HG02943 (cell line): ENCODE measurements around the gene TMSB4X.

Experiments
- ATAC-seq: cut with Tn5 transposase; IDR thresholded peaks from one replicate; pipeline ENCODE4 v1.9.1; 2021; ENCODE audit warnings: mild to moderate bottlenecking, low read depth, moderate library complexity; ENCODE audit not compliant: unreplicated experiment

The TMSB4X gene

DNA sequence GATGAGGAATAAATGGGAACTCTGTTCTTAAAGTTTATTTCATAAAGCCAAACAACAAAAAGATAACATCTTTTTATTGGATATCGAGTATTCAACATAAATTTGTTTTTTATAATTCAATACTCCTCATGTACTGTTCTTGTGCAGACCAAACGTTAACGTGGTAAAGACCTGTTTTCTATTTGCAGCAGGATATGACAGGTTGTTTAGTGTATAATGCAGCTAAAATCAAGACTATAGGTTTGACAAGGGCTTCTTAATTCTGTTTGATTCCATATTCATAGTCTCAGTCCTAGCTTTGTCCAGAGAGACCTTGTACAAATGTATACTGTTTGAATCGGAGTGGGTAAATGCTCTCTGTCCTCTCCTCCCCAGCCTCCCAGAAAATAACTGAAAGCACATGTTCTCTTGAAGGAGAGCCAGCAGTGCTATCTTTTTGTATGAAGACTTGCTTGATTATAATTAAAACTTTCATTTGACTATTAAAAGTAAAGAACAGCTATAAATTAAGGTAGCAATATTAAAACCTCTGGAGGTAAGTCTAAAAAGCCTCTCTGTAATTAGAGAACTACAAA lies 17.7 kb downstream of the TMSB4X start:
- no peak for ATAC-seq

- no peak for ATAC-seq
Measured at GRCh38 chrX:12993826-12994225, 18.9 kb downstream of the TMSB4X start.

- ATAC-seq = no peak
Measured at GRCh38 chrX:12994321-12994720, 19.4 kb downstream of the TMSB4X start.

GRCh38 chrX:12996934-12997435 lies 22.1 kb downstream of the TMSB4X start:
- ATAC-seq = no peak

GRCh38 chrX:12997906-12998687 lies 23.2 kb downstream of the TMSB4X start:
- no peak for ATAC-seq

DNA sequence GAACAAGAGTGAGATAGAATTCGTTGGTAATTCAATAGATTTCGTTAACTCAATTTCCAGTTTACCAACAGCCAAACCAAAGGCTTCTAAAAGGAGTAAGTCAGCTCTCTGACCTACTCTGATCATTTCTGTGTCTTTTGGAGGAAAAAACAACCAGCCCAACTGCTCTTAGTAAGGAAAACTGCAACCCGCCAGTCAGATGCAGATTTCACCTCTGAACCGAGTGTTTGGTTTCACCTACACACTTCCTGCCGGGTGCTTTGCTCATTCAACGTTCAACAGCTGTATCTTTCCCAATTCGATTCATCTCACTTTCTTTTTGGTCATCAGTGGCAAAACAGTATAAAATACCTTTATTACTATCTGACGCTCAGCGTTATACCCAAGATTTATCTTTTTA lies 24.5 kb downstream of the TMSB4X start:
- ATAC-seq = peak; percentile 47

GRCh38 chrX:13000301-13000811 lies 25.4 kb downstream of the TMSB4X start:
- peak; percentile 46 for ATAC-seq

DNA sequence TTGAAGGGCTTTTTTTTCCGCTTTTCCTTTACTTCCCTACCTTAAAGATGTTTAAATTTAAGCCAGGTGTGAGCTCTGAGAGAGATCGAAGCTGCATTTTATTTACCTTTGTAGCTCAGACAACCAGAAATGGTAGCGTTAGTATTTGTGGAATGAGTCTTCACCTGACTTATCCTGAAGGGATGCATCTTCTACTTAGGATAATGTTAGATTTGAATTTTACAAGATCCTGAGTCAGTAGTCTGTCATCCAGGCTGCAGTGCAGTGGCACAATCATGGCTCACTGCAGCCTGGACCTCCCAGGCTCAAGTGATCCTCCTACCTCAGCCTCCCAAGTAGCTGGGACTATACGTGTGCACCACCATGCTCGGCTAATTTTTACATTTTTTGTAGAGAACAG lies 26.2 kb downstream of the TMSB4X start:
- no peak for ATAC-seq

DNA sequence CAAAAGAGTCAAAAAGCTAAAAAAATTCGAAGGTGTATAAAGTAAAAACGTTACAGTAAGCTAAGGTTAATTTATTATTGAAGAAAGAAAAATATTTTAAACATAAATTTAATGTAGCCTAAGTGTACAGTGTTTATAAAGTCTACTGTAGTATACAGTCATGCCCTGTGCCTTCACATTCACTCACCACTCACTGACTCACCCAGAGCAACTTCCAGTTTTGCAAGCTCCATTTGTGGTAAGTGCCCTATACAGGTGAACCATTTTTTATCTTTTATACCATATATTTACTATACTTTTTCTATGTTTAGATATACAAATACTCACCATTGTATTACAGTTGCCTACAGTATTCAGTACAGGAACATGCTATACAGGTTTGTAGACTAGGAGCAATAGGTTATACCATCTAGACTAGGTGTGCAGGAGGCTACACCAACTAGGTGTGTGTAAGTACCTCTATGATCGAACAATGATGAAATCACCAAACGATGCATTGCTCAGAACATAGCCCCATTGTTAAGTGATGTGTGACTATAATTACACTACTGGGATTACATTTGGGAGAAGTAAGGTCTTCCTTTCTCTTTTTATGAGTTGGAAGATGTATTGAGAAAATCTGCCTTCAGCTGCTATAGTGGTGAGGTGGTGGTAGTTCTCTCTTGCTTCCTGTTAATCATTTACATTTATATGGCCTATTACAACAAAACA lies 27.2 kb downstream of the TMSB4X start:
- ATAC-seq = no peak

GRCh38 chrX:13005661-13006473 lies 31.0 kb downstream of the TMSB4X start:
- peak; percentile 55 for ATAC-seq

DNA sequence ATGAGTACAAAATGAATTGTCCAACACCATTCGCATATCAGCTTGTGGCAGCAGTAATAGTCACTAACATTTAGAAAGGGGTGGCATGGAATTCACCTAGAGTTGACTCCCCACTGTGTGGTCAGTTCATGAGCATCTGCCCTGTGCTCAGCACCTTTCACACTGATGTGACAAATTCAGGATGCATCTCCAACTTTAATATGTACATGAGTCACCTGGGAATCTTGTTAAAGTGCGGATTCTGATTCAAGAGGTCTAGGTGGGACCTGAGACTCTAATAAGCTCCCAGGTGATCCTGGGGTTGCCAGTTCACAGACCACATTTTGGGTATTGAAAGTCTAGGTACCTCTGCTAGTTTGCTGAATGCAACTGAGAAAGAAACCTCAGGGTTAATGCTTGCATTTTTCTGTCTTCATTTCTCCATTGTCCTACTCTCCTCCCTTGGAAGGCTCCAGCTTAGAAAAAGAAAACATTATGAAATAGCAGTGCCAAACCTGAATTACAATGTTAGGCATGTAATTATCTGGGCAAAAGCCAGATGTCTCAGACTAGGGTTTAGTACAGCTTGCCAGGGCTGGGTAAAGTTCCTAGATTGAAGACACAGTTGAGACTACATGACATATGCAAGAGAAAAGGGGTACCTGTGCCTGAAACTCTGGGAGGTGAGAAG lies 32.7 kb downstream of the TMSB4X start:
- ATAC-seq = no peak

DNA sequence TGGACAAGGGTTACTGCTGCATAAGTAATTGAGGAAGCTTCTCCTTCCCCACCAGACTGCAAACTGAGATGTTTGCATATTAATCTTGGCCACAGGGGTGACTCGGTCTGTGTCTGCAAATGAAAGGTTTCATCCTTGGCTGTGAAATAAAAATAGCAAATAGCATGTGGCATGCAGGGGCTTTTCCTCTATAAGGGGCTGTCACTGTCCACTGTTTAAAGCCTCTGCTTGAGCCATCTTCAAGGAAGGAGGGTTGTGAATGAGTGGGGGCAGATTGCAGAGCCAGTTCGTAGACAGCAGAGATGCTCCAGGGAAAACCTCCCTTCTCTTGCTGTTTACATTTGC lies 33.3 kb downstream of the TMSB4X start:
- no peak for ATAC-seq

DNA sequence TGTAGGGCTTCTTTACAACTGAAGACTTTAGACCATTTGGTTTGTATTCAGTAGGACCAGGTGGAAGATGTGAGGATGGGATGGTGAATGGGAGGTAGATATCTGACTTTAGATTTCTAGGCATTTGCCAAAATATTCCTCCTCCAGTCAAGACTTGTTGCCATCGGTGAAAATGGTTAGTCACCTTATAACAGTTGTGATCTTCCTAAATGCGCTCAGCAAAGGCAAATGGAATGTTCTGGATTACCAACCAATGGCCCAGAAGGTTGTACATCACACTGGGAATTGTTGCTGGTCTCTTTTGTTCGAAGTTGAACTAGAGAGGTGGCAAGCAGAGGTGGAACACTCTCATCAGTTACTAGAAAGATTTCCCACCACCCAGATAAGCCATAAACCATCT lies 33.9 kb downstream of the TMSB4X start:
- ATAC-seq = no peak

DNA sequence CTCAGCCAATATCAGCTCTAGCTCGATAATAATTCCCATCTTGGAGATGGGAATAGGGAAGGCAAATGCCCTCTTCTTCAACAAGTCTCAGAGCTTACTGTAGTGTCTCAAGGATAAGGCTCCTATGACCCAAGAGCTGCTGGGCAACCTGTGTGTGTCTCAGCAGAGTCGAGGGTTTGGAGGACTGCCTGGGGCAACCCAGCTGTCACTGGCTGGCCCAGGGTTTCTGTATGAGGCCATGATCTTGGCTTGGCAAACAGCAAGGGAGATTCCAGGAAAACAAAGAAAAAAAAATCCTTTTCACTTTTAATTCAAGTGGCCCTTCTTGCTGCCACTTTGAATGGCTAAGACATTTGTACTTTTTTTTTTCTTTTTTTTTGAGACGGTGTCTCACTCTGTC lies 34.4 kb downstream of the TMSB4X start:
- ATAC-seq = no peak

- no peak for ATAC-seq
Measured at GRCh38 chrX:13009844-13010243, 34.9 kb downstream of the TMSB4X start.

GRCh38 chrX:13010546-13010945 lies 35.6 kb downstream of the TMSB4X start:
- ATAC-seq = no peak

DNA sequence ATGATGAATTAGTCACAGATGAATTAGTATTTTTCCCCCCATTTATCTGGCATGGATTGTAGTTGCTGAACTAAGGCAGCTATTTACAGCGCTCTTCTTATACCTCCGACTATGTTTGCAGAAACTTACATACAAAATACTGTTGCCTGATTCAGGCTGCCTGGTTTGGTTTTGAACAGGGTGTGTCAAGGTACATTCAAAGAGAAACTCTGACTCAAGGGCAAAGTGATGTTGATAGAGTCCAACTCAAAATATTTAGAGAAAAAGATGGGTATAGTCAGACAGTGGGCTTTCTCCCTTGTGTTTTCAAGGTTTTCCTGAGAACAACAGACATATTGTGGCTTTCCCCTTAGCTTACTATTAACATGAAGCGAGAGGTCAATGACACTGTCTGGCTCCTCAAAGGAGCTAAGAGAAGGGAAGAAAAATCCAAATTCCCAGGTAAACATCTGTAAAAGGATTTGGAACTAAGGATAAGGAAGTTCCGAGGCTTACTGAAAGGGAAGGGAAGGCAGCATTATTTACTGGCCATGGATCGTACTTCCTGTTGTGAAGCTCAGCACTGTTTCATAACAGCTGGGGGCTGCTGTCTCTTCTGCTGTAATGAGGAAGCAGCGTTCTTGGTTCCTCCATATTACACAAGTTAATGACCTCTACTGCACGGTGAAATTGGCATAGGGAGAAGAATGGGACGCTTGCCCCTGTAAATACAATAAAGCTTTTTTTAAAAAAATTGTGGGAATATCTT lies 38.6 kb downstream of the TMSB4X start:
- ATAC-seq = peak; percentile 76

DNA sequence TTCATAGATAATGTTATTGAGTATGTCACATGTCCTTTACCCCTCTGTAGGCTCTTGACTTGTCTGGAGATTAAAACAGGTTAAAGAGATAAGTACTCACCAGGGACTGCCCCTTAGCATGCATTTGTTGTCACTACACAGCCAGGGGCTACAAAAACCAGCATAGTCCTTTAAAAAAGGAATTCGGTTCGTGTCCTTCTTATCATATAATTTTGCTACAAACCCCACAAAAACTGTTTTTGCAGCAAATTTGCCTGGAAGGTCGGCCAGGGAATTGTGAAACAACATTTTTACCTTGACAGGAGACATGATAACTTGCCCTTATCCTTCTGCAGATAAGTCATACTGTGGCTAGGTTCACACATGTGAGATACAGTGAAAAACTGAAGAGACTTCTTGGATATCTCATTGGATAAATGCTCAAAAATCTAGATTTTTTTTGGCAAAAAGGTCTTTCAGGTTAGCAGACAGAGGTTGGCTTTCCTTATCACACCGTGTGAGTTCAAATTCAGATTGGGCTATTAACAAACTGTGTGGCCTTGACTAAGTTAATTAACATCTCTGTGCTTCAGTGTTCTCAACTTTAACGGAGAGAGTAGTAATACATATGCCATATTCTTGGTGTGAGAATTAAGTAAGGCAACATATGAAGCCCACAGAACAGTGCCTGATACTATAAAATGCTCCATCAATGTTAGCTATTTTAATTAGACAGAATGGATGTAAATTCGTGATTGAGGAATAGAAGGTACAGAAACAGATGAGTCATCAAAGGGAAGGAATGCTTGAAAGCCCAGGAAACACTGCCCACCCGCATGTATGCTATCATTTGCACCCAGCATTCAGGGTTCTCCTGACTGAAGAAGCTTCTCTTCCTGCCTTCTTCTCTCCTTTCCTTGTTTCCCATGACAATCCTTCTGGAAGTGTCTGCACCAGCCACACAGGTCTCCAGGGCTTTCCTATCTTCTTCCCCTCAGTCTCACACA lies 39.5 kb downstream of the TMSB4X start:
- peak; percentile 16 for ATAC-seq
